ENCODE results near the gene UBL5.

- TF ChIP-seq CTCF (IDR thresholded peaks at IDR 0.05; ENCODE audit: low read depth, low read length, poor library complexity, severe bottlenecking) = no peak
- TF ChIP-seq EZH2phosphoT487 (IDR thresholded peaks at IDR 0.05; ENCODE audit: borderline replicate concordance, low read length) = no peak
These were observed 8.2 kb upstream of the UBL5 start for GRCh38 chr19:9819596-9819909.

All from DOHH2 (cell line).